CD8-positive, alpha-beta memory T cell (primary cell): ENCODE data around the gene KCNJ6. TPM values are rescaled to one million over a fixed set of nuclear protein-coding genes. Genes with fewer than 3 reads are reported as not detected.

Source experiments
- CTCF ChIA-PET: fragments of 350-600 bp; sonication (Branson Sonifier 250); formaldehyde crosslinking; loops from one replicate; lab custom pipeline; 2021; ENCODE audit warnings: antibody characterized with exemption; lab: Charles Lee
- POLR2A ChIA-PET: fragments of 350-600 bp; sonication (Branson Sonifier 250); formaldehyde crosslinking; loops from one replicate; lab custom pipeline; 2021; ENCODE audit warnings: antibody characterized with exemption; lab: Charles Lee
- DNase-seq, 5 donors: peaks; one replicate each; pipeline versions ENCODE4 v3.0.0 to v3.0.0-alpha.2; 2020 to 2022; ENCODE audit warnings: mixed read lengths in 1 of 5
- H3K27ac ChIP-seq: one replicate; pipeline ENCODE4 v1.7.0; 2013; ENCODE audit warnings: low read depth, mild to moderate bottlenecking, low read length, moderate library complexity
- H3K27me3 ChIP-seq: 2 replicates; pipeline ENCODE4 v1.7.0; 2013; ENCODE audit warnings: low read length, mild to moderate bottlenecking; ENCODE audit not compliant: insufficient read depth, poor library complexity, severe bottlenecking
- H3K36me3 ChIP-seq: 2 replicates; pipeline ENCODE4 v1.7.0; 2013; ENCODE audit warnings: mild to moderate bottlenecking, low read length, moderate library complexity; ENCODE audit not compliant: insufficient read depth
- H3K4me1 ChIP-seq: 2 replicates; pipeline ENCODE4 v1.7.0; 2013; ENCODE audit warnings: mild to moderate bottlenecking, low read length, moderate library complexity; ENCODE audit not compliant: insufficient read depth
- H3K4me3 ChIP-seq: 2 replicates; pipeline ENCODE4 v1.7.0; 2013; ENCODE audit warnings: mild to moderate bottlenecking, low read length
- H3K9me3 ChIP-seq: 2 replicates; pipeline ENCODE4 v1.7.0; 2013; ENCODE audit warnings: mild to moderate bottlenecking, low read length
- H3K27ac Mint-ChIP-seq, 8 donors: one replicate each; pipeline ENCODE4 v1.8.0; 2020 to 2021; ENCODE audit warnings: mixed read lengths in 8 of 8, mild to moderate bottlenecking in 6 of 8, inconsistent platforms in 3 of 8, moderate library complexity in 3 of 8
- H3K27me3 Mint-ChIP-seq, 2 donors: one replicate each; pipeline ENCODE4 v1.8.0; 2020 to 2021; ENCODE audit warnings: mixed read lengths in 2 of 2, mild to moderate bottlenecking in 1 of 2, moderate library complexity in 1 of 2
- H3K36me3 Mint-ChIP-seq, 3 donors: one replicate each; pipeline ENCODE4 v1.8.0; 2020 to 2021; ENCODE audit warnings: mixed read lengths in 3 of 3, inconsistent platforms in 1 of 3, mild to moderate bottlenecking in 1 of 3
- H3K4me1 Mint-ChIP-seq, 3 donors: one replicate each; pipeline ENCODE4 v1.8.0; 2020 to 2021; ENCODE audit warnings: mixed read lengths in 3 of 3, inconsistent platforms in 1 of 3, mild to moderate bottlenecking in 1 of 3
- H3K4me3 Mint-ChIP-seq, 7 donors: one replicate each; pipeline ENCODE4 v1.8.0; 2020 to 2021; ENCODE audit warnings: mixed read lengths in 7 of 7, mild to moderate bottlenecking in 6 of 7, moderate library complexity in 4 of 7, inconsistent platforms in 2 of 7
- H3K9me3 Mint-ChIP-seq, 5 donors: one replicate each; pipeline ENCODE4 v1.8.0; 2020 to 2022; ENCODE audit warnings: mixed read lengths in 5 of 5, mild to moderate bottlenecking in 3 of 5, moderate library complexity in 2 of 5, inconsistent platforms in 1 of 5
- polyA plus RNA-seq: library from polyadenylated mRNA; unstranded; fragments of 300-500 nt; fragmentation: Illumina TruSeq; gene quantifications from one replicate; pipeline ENCODE4 v1.2.3, GENCODE V29; 2021
- total RNA-seq, 2 experiments: library from RNA; stranded (reverse); gene quantifications; one replicate each; pipeline ENCODE4 v1.2.3, GENCODE V29; 2021

Gene KCNJ6
- total and polyA plus RNA-seq, 3 experiments from 2014 or later: not detected

DNA sequence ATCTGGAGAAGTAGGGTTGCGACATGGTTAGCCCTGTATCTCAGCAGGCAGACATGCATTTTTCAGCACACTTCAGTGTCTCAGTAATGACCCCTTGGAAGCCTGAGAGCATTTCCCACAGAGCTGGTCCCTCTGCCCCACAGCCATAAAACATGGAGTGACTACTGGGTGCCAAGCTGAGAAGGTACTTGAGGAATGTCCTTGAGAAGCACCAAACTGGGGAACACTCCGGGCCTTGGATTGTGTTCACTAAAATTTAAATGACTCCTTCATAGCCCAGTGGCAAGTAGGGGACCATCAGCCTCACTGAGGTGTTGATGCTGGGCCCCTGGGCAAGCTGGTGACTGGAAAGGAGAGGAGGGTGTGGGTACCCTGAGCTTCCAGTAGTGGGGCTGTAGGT lies 54.7 kb downstream of the KCNJ6 start:
- H3K27me3 ChIP-seq: no peaks in the 10 kb centered on the region
- no peaks in the 10 kb centered on the region for H3K9me3 ChIP-seq
- no peaks in the 10 kb centered on the region for H3K4me1 Mint-ChIP-seq
- H3K4me1 ChIP-seq: no peaks in the 10 kb centered on the region
- H3K27ac Mint-ChIP-seq: no peak overlapping the region
- ChIA-PET POLR2A (no interaction called here), CTCF (no interaction called here)
- DNase-seq: no peak
- no peak overlapping the region for H3K27ac ChIP-seq
- H3K27me3 Mint-ChIP-seq: peaks cover 0 to 4% of the 10 kb centered on the region in 2 donors
- H3K9me3 Mint-ChIP-seq: peaks cover 0 to 2% (median 0%) of the 10 kb centered on the region in 5 donors
- no peak overlapping the region for H3K4me3 ChIP-seq
- H3K36me3 ChIP-seq: no peaks in the 10 kb centered on the region
- no peaks in the 10 kb centered on the region for H3K36me3 Mint-ChIP-seq
- no peak overlapping the region for H3K4me3 Mint-ChIP-seq

DNA sequence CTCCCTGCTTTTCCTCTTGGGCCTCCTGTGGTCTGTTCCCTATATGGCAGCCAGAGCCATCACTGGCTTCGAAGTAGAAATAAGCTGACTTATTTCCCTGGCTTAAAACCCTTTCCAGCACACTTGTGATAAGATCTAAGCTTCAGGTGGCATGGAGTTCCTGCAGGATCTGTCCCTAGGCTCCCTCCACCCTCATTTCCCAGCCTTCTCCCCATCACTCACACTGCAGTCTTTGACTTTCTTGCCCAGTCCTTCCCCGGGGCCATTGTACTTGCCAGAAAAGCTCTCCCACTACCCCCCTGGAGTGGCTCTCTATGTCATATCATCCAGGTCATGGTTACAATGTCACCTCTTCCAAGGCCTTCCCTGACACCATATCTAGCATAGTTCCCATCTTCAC lies 55.8 kb downstream of the KCNJ6 start:
- Mint-ChIP-seq H3K27me3 (peaks cover 3 to 7% of the 10 kb centered on the region in 2 donors), H3K4me3 (no peak overlapping the region), H3K36me3 (no peaks in the 10 kb centered on the region), H3K27ac (no peak overlapping the region), H3K4me1 (no peaks in the 10 kb centered on the region), H3K9me3 (peaks cover 0 to 2% (median 0%) of the 10 kb centered on the region in 5 donors)
- H3K27ac ChIP-seq: no peak overlapping the region
- ChIA-PET POLR2A (no interaction called here), CTCF (no interaction called here)
- H3K36me3 ChIP-seq: no peaks in the 10 kb centered on the region
- DNase-seq: no peak
- no peaks in the 10 kb centered on the region for H3K4me1 ChIP-seq
- H3K9me3 ChIP-seq: no peaks in the 10 kb centered on the region
- no peaks in the 10 kb centered on the region for H3K27me3 ChIP-seq
- H3K4me3 ChIP-seq: no peak overlapping the region

DNA sequence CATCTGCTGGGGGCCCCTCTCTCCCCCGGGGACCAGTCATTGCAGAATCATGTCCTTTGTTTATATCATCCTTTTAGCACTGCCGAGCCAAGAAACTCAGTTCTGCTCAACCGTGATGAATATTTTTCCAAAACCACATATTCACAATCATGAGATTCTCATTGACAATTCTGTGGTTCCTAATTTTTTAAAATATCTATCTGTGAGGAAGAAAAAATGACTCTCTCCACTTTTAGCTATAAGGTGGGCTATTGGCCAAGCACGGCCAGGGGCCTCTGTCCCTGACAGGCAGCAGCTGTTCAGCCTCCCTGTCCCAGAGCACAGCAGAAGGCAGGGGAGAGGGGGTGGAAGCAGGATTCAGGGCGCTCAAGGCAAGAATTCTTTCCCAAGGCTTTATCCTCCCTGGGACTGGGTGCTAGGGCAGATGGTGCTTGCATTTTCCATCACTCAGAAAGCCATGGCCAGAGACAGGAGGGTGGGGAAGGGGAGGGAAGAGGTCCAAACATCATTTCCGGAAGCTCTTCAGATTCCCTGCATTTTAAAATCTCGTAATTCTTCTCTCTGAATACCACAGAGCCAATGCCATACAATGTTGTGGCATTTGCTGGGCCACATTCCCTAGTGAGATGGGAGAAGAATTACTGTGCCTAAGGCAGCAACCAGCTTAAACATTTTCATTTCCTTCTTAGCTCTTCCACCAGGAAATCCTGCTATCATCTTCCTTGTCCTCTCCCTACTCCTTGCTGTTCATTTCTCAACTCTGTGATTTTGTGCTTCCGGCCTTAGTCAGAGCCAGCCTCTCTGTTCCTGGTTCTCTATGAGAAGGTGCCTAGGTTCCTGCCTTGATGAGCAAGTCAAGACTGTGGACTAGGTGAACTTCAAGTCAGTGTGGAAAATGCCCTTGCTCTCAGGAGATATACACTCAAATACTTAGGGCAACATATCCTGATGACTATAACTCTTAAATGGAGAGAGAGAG lies 60.3 kb downstream of the KCNJ6 start:
- Histone ChIP-seq H3K36me3 (no peaks in the 10 kb centered on the region), H3K27me3 (no peaks in the 10 kb centered on the region), H3K27ac (no peak overlapping the region), H3K4me3 (no peak overlapping the region), H3K4me1 (no peaks in the 10 kb centered on the region), H3K9me3 (no peaks in the 10 kb centered on the region)
- Mint-ChIP-seq H3K4me3 (no peak overlapping the region), H3K9me3 (peaks cover 5 to 19% (median 10%) of the 10 kb centered on the region in 5 donors), H3K36me3 (no peaks in the 10 kb centered on the region), H3K27me3 (peaks cover 3 to 6% of the 10 kb centered on the region in 2 donors), H3K27ac (no peak overlapping the region), H3K4me1 (no peaks in the 10 kb centered on the region)
- ChIA-PET POLR2A (no interaction called here), CTCF (no interaction called here)
- no peak for DNase-seq

DNA sequence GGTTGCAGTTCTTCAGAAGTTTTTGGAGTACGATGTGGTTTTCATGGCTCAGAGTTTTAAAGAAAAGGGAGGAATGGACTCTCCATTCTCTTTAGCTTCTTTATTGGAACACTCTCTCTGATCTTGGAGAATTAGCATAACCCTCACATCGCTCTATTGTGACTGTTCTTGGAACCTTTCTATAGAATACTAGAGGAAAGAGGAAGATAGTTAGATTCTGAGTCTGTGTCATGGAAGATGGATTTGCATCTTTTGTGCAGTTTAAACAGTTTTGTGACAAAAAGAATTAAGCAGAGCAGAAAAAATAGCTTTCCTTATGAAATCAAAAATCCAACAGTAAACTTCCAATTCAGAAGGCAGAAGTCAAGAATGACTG lies 61.0 kb downstream of the KCNJ6 start:
- H3K4me1 Mint-ChIP-seq: no peaks in the 10 kb centered on the region
- peaks cover 3 to 9% of the 10 kb centered on the region in 2 donors for H3K27me3 Mint-ChIP-seq
- H3K36me3 Mint-ChIP-seq: no peaks in the 10 kb centered on the region
- H3K27me3 ChIP-seq: no peaks in the 10 kb centered on the region
- H3K9me3 Mint-ChIP-seq: peaks cover 5 to 19% (median 10%) of the 10 kb centered on the region in 5 donors
- no peak overlapping the region for H3K27ac Mint-ChIP-seq
- H3K36me3 ChIP-seq: no peaks in the 10 kb centered on the region
- ChIA-PET POLR2A (no interaction called here), CTCF (no interaction called here)
- no peaks in the 10 kb centered on the region for H3K9me3 ChIP-seq
- no peak overlapping the region for H3K4me3 ChIP-seq
- no peaks in the 10 kb centered on the region for H3K4me1 ChIP-seq
- H3K27ac ChIP-seq: no peak overlapping the region
- H3K4me3 Mint-ChIP-seq: no peak overlapping the region
- DNase-seq: no peak

DNA sequence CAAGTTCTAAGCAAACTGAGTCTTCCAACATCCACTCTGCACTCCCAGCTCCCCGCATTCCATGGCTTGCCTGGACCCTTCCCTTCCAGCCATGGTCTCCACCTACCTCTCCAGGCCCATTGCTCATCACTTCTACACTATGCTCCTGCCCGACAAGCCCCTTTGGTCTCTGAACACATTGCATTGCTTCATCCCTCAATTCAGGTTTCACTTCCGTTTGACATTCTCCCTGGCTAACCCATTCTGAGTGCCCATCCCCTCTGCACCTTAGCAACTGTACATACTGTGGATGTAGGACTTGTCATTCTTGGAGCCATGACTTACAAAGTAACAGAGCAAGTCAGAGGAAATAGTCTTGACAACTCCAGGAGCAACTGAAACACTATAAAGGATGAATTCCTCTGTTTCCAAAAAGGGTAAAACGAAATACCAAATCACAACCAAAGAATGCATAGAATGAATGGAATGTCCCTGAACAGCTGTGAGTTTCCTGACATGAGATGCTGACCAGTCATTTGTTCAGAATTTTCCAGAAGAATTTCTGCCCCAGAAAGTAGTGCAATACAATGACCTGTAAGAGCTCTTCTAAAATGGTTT lies 66.7 kb downstream of the KCNJ6 start:
- Histone ChIP-seq H3K27ac (no peak overlapping the region), H3K27me3 (peaks cover 6% of the 10 kb centered on the region), H3K4me3 (no peak overlapping the region), H3K4me1 (no peaks in the 10 kb centered on the region), H3K9me3 (no peaks in the 10 kb centered on the region), H3K36me3 (no peaks in the 10 kb centered on the region)
- H3K27ac Mint-ChIP-seq: no peak overlapping the region
- DNase-seq: no peak
- H3K4me1 Mint-ChIP-seq: no peaks in the 10 kb centered on the region
- POLR2A ChIA-PET: no interaction called here
- H3K4me3 Mint-ChIP-seq: no peak overlapping the region
- CTCF ChIA-PET: no interaction called here
- peaks cover 3 to 19% (median 13%) of the 10 kb centered on the region in 5 donors for H3K9me3 Mint-ChIP-seq
- no peaks in the 10 kb centered on the region for H3K36me3 Mint-ChIP-seq
- H3K27me3 Mint-ChIP-seq: peaks cover 7 to 27% of the 10 kb centered on the region in 2 donors

DNA sequence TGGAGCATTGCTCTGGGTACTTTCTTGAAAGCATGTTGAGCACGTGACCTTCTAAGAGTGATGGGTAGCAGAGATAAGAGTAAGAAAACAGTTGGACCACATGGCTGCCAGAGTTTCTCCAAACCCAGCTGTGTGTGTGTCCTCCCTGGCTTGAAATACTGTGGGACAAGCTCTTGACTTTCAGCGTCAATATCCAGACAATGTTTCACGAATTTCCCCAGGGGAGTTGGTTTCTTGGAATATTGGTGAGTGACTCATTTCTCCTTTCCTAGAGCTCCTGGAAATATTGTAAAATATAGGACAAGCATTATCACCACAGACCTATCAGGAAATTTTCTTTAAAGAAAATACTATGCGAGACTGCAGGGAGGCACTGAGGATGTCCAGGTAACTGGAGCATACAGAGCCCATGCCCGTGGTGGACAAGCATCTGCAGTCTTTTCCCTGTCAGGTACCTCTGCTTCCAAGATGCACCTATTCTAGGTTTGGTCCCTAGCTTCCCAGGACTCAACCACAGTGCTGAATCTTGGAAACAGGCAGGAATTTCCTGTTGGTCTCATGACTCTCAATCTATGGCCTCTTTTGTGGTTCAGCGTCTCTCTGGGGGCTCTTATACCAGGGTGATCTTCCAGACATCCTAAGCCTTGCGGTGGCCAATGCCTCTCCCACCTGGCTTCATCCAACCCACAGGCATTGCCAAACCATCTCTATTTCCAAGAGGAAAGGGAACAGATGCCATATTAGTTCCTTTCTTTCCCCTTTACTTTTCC lies 67.4 kb downstream of the KCNJ6 start:
- H3K4me1 Mint-ChIP-seq: no peaks in the 10 kb centered on the region
- no peak for DNase-seq
- ChIA-PET CTCF (no interaction called here), POLR2A (no interaction called here)
- Histone ChIP-seq H3K9me3 (no peaks in the 10 kb centered on the region), H3K4me1 (no peaks in the 10 kb centered on the region), H3K4me3 (no peak overlapping the region), H3K27me3 (peaks cover 6% of the 10 kb centered on the region), H3K27ac (no peak overlapping the region), H3K36me3 (no peaks in the 10 kb centered on the region)
- H3K27me3 Mint-ChIP-seq: peaks cover 9 to 31% of the 10 kb centered on the region in 2 donors
- no peak overlapping the region for H3K4me3 Mint-ChIP-seq
- no peak overlapping the region for H3K27ac Mint-ChIP-seq
- no peaks in the 10 kb centered on the region for H3K36me3 Mint-ChIP-seq
- peaks cover 2 to 16% (median 10%) of the 10 kb centered on the region in 5 donors for H3K9me3 Mint-ChIP-seq

DNA sequence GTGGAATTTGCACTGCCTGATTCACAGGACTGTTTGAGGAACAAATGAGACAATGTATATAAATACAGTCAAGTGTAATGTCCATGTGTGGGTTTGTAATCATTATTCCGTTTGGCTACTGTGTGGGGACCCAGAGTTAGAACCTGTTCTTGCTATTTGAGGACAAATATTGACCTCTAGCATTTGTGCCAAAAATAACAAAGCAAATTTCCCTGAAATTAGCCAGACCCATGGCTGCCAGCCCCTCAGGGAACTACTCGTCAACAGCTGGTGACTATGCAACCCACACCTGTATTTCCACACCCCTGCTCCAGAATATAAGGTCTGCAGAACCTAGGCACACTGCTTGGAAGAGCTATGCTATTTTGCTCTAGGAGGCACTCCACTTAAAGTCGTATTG lies 70.7 kb downstream of the KCNJ6 start:
- Histone ChIP-seq H3K36me3 (no peaks in the 10 kb centered on the region), H3K4me1 (no peaks in the 10 kb centered on the region), H3K4me3 (no peak overlapping the region), H3K27me3 (peaks cover 6% of the 10 kb centered on the region), H3K9me3 (no peaks in the 10 kb centered on the region), H3K27ac (no peak overlapping the region)
- Mint-ChIP-seq H3K4me1 (no peaks in the 10 kb centered on the region), H3K27me3 (peaks cover 4 to 31% of the 10 kb centered on the region in 2 donors), H3K36me3 (no peaks in the 10 kb centered on the region), H3K9me3 (peaks cover 0 to 4% (median 0%) of the 10 kb centered on the region in 5 donors), H3K27ac (no peak overlapping the region), H3K4me3 (no peak overlapping the region)
- DNase-seq: no peak
- ChIA-PET POLR2A (no interaction called here), CTCF (no interaction called here)

DNA sequence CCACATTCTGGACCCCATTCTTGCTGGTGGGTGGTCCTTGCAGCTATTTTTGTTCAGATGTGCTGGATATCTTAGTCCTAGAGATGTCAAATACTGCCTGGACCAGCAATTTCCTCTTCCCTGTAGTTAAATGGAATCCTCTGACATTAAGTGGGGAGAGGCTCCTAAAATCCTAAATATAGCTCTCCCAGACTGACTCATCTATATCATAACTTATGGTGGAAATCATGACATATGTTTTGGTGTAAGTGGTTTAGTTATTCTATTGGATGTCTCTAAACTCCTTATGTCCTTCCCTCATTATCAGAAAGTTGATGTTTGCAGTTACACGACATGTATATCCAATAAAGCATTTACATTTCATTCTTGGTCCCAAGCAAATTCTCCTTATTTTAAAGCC lies 73.1 kb downstream of the KCNJ6 start:
- ChIA-PET CTCF (no interaction called here), POLR2A (no interaction called here)
- Histone ChIP-seq H3K36me3 (no peaks in the 10 kb centered on the region), H3K27ac (no peak overlapping the region), H3K27me3 (peaks cover 6% of the 10 kb centered on the region), H3K4me3 (no peak overlapping the region), H3K9me3 (no peaks in the 10 kb centered on the region), H3K4me1 (no peaks in the 10 kb centered on the region)
- Mint-ChIP-seq H3K36me3 (peaks cover 0 to 3% (median 0%) of the 10 kb centered on the region in 3 donors), H3K4me1 (no peaks in the 10 kb centered on the region), H3K4me3 (no peak overlapping the region), H3K27me3 (peaks cover 4 to 17% of the 10 kb centered on the region in 2 donors), H3K9me3 (peaks cover 0 to 4% (median 0%) of the 10 kb centered on the region in 5 donors), H3K27ac (no peak overlapping the region)
- DNase-seq: no peak
